Activated CD4-positive, CD25-positive, alpha-beta regulatory T cell treated with anti-CD3 and anti-CD28 coated beads, Interleukin-2, amount 50 U/mL, for 72 hours (primary cell): ENCODE measurements around the gene DPY19L3.
A peak's percentile ranks its signal among the peaks of the same experiment; 100 is the strongest.
"Not testable (repeated sequence)": the region's sequence is repeated elsewhere in the genome, so short reads cannot be mapped to it uniquely, and the experiment has no call there.

Source experiments
- DNase-seq: peaks from one replicate; pipeline ENCODE4 v3.0.0; 2021

The DPY19L3 gene

GRCh38 chr19:32405431-32406160 is at the start of gene DPY19L3:
Gene DPY19L3, plus strand, starts transcription at chr19:32405770. Its CDS starts 2,484 bp downstream, at chr19:32408254.
- peak; percentile 96 for DNase-seq

- no peak for DNase-seq
Measured at GRCh38 chr19:32357720-32358119, 47.9 kb upstream of the DPY19L3 start.

GRCh38 chr19:32358321-32358720 is 47.2 kb upstream of the DPY19L3 start:
- no peak for DNase-seq

- DNase-seq = no peak
Measured at GRCh38 chr19:32359581-32359980, 46.0 kb upstream of the DPY19L3 start.

- no peak for DNase-seq
Measured at GRCh38 chr19:32361574-32362317, 43.8 kb upstream of the DPY19L3 start.

- DNase-seq = no peak
Measured at GRCh38 chr19:32362318-32362691, 43.3 kb upstream of the DPY19L3 start.

GRCh38 chr19:32363175-32363574 is 42.4 kb upstream of the DPY19L3 start:
- DNase-seq = no peak

- DNase-seq = no peak
Measured at GRCh38 chr19:32363632-32364031, 41.9 kb upstream of the DPY19L3 start.

- DNase-seq = no peak
Measured at GRCh38 chr19:32364040-32364439, 41.5 kb upstream of the DPY19L3 start.

GRCh38 chr19:32367063-32367462 is 38.5 kb upstream of the DPY19L3 start:
- DNase-seq = no peak

- no peak for DNase-seq
Measured at GRCh38 chr19:32367948-32368536, 37.5 kb upstream of the DPY19L3 start.

- DNase-seq = no peak
Measured at GRCh38 chr19:32368787-32369186, 36.8 kb upstream of the DPY19L3 start.

GRCh38 chr19:32372726-32373517 is 32.6 kb upstream of the DPY19L3 start:
- DNase-seq = no peak

- DNase-seq = no peak
Measured at GRCh38 chr19:32373585-32374295, 31.8 kb upstream of the DPY19L3 start.

GRCh38 chr19:32374362-32374761 is 31.2 kb upstream of the DPY19L3 start:
- not testable (repeated sequence) for DNase-seq

GRCh38 chr19:32377088-32377487 is 28.5 kb upstream of the DPY19L3 start:
- DNase-seq = not testable (repeated sequence)

GRCh38 chr19:32380269-32380668 is 25.3 kb upstream of the DPY19L3 start:
- DNase-seq = no peak

- no peak for DNase-seq
Measured at GRCh38 chr19:32387701-32388392, 17.7 kb upstream of the DPY19L3 start.

- DNase-seq = no peak
Measured at GRCh38 chr19:32388393-32388855, 17.1 kb upstream of the DPY19L3 start.

- no peak for DNase-seq
Measured at GRCh38 chr19:32392901-32393300, 12.7 kb upstream of the DPY19L3 start.

- no peak for DNase-seq
Measured at GRCh38 chr19:32396046-32396652, 9.4 kb upstream of the DPY19L3 start.
